ENCODE results near the gene TPO.
"Not testable (repeated sequence)": the region's sequence is repeated elsewhere in the genome, so short reads cannot be mapped to it uniquely, and the experiment has no call there.

Gene TPO

GRCh38 chr2:1488181-1488671 lies 75.0 kb downstream of the TPO start:
- Histone ChIP-seq H3K4me1 (no peaks in the 10 kb centered on the region), H3K4me3 (ENCODE audit: low read depth, low read length) (no peak overlapping the region), H3K9me3 (no peaks in the 10 kb centered on the region), H3K36me3 (no peaks in the 10 kb centered on the region), H3K27me3 (no peaks in the 10 kb centered on the region)
- no peak for TF ChIP-seq CTCF (IDR thresholded peaks at IDR 0.05; ENCODE audit: low read depth, low read length)
- no peak for DNase-seq

- TF ChIP-seq CTCF (IDR thresholded peaks at IDR 0.05; ENCODE audit: low read depth, low read length), result no peak
- Histone ChIP-seq H3K9me3 (no peaks in the 10 kb centered on the region), H3K36me3 (no peaks in the 10 kb centered on the region), H3K27me3 (no peaks in the 10 kb centered on the region), H3K4me3 (ENCODE audit: low read depth, low read length) (no peak overlapping the region), H3K4me1 (no peaks in the 10 kb centered on the region)
- DNase-seq, result no peak
These were observed 75.6 kb downstream of the TPO start for GRCh38 chr2:1488851-1489250.

GRCh38 chr2:1489486-1489885 lies 76.2 kb downstream of the TPO start:
- no peak overlapping the region for H3K4me3 ChIP-seq (ENCODE audit: low read depth, low read length)
- no peaks in the 10 kb centered on the region for H3K36me3 ChIP-seq
- TF ChIP-seq CTCF (IDR thresholded peaks at IDR 0.05; ENCODE audit: low read depth, low read length), result no peak
- H3K4me1 ChIP-seq, result no peaks in the 10 kb centered on the region
- H3K9me3 ChIP-seq, result no peaks in the 10 kb centered on the region
- H3K27me3 ChIP-seq, result no peaks in the 10 kb centered on the region
- DNase-seq, result no peak

GRCh38 chr2:1490381-1490780 lies 77.1 kb downstream of the TPO start:
- not testable (repeated sequence) for H3K4me1 ChIP-seq; H3K4me3 ChIP-seq (ENCODE audit: low read depth, low read length); H3K27me3 ChIP-seq

GRCh38 chr2:1491751-1492150 lies 78.5 kb downstream of the TPO start:
- Histone ChIP-seq H3K36me3 (no peaks in the 10 kb centered on the region), H3K9me3 (no peaks in the 10 kb centered on the region), H3K4me3 (ENCODE audit: low read depth, low read length) (no peak overlapping the region), H3K27me3 (no peaks in the 10 kb centered on the region), H3K4me1 (no peaks in the 10 kb centered on the region)
- DNase-seq, result no peak
- no peak for TF ChIP-seq CTCF (IDR thresholded peaks at IDR 0.05; ENCODE audit: low read depth, low read length)

More at GRCh38 chr2:1490381-1490780, 77.1 kb downstream of the TPO start:
- H3K36me3 ChIP-seq, DNase-seq, H3K9me3 ChIP-seq: not testable (repeated sequence)

GRCh38 chr2:1492231-1492630 lies 79.0 kb downstream of the TPO start:
- H3K4me3 ChIP-seq (ENCODE audit: low read depth, low read length); H3K4me1 ChIP-seq; H3K9me3 ChIP-seq; H3K27me3 ChIP-seq; DNase-seq; H3K36me3 ChIP-seq: not testable (repeated sequence)

- no peaks in the 10 kb centered on the region for H3K9me3 ChIP-seq
- DNase-seq, result no peak
- no peaks in the 10 kb centered on the region for H3K4me1 ChIP-seq
- no peak overlapping the region for H3K4me3 ChIP-seq (ENCODE audit: low read depth, low read length)
- no peaks in the 10 kb centered on the region for H3K36me3 ChIP-seq
- H3K27me3 ChIP-seq, result no peaks in the 10 kb centered on the region
- TF ChIP-seq CTCF (IDR thresholded peaks at IDR 0.05; ENCODE audit: low read depth, low read length), result no peak
These were observed 79.6 kb downstream of the TPO start for GRCh38 chr2:1492711-1493430.
